Neuronal stem cell (in vitro differentiated cells): ENCODE results near the gene NEK8.

Experiments
- DNase-seq: peaks from one replicate; pipeline ENCODE4 v3.0.0-alpha.2; 2013; ENCODE audit warnings: low spot score
- H2AFZ ChIP-seq: one replicate; pipeline ENCODE4 v1.6.1; 2013; ENCODE audit warnings: mild to moderate bottlenecking, low read length, inconsistent platforms
- H2AK5ac ChIP-seq: 2 replicates; pipeline ENCODE4 v1.6.1; 2013; ENCODE audit warnings: low read depth, mild to moderate bottlenecking, inconsistent platforms, low read length, moderate library complexity, mixed read lengths
- H2BK120ac ChIP-seq: 2 replicates; pipeline ENCODE4 v1.6.1; 2013; ENCODE audit warnings: low read depth, mild to moderate bottlenecking, inconsistent platforms, low read length, moderate library complexity, mixed read lengths
- H2BK12ac ChIP-seq: one replicate; pipeline ENCODE4 v1.6.1; 2013; ENCODE audit warnings: low read length, inconsistent platforms
- H2BK15ac ChIP-seq: 2 replicates; pipeline ENCODE4 v1.6.1; 2013; ENCODE audit warnings: mild to moderate bottlenecking, low read length, inconsistent platforms, mixed read lengths
- H2BK5ac ChIP-seq: one replicate; pipeline ENCODE4 v1.6.1; 2013; ENCODE audit warnings: inconsistent platforms, mild to moderate bottlenecking, low read length, moderate library complexity
- H3K14ac ChIP-seq: one replicate; pipeline ENCODE4 v1.6.1; 2013; ENCODE audit warnings: low read length, inconsistent platforms
- H3K18ac ChIP-seq: 2 replicates; pipeline ENCODE4 v1.6.1; 2013; ENCODE audit warnings: low read length, inconsistent platforms
- H3K23ac ChIP-seq: 2 replicates; pipeline ENCODE4 v1.6.1; 2013; ENCODE audit warnings: low read depth, mild to moderate bottlenecking, mixed read lengths, low read length, inconsistent platforms; ENCODE audit not compliant: poor library complexity
- H3K27ac ChIP-seq: replicated peaks from 3 replicates; pipeline ENCODE4 v1.5.1; 2013; ENCODE audit warnings: low read length, inconsistent platforms
- H3K27me3 ChIP-seq, 3 experiments: 2 replicates each; pipeline ENCODE4 v1.6.1; 2013; ENCODE audit warnings: low read length in 3 of 3, mild to moderate bottlenecking in 2 of 3, inconsistent platforms in 1 of 3, low read depth in 1 of 3, mixed read lengths in 1 of 3, moderate library complexity in 1 of 3; ENCODE audit not compliant: control insufficient read depth in 3 of 3, insufficient read depth in 3 of 3
- H3K36me3 ChIP-seq, 2 donors: replicated peaks in 1 of 2; 2 replicates each; pipeline ENCODE4 v1.6.1; 2013; ENCODE audit warnings: low read length in 2 of 2; ENCODE audit not compliant: control insufficient read depth in 2 of 2, insufficient read depth in 2 of 2
- H3K4ac ChIP-seq: 2 replicates; pipeline ENCODE4 v1.6.1; 2013; ENCODE audit warnings: inconsistent platforms, mild to moderate bottlenecking, low read length, moderate library complexity
- H3K4me1 ChIP-seq, 2 donors: 1 replicate in 1 of 2; 2 replicates in 1 of 2; pipeline ENCODE4 v1.6.1; 2013; ENCODE audit warnings: low read length in 2 of 2, low read depth in 1 of 2; ENCODE audit not compliant: control insufficient read depth in 2 of 2, insufficient read depth in 1 of 2
- H3K4me2 ChIP-seq: one replicate; pipeline ENCODE4 v1.6.1; 2013; ENCODE audit warnings: mild to moderate bottlenecking, low read length, inconsistent platforms; ENCODE audit not compliant: insufficient read depth, poor library complexity, severe bottlenecking
- H3K4me3 ChIP-seq, 2 donors: 2 replicates each; pipeline ENCODE4 v1.5.1; 2013; ENCODE audit warnings: low read length in 2 of 2, mild to moderate bottlenecking in 2 of 2, inconsistent platforms in 1 of 2, moderate library complexity in 1 of 2
- H3K79me1 ChIP-seq: one replicate; pipeline ENCODE4 v1.6.1; 2013; ENCODE audit warnings: low read depth, mild to moderate bottlenecking, inconsistent platforms, low read length, moderate library complexity
- H3K9ac ChIP-seq: one replicate; pipeline ENCODE4 v1.6.1; 2013; ENCODE audit warnings: mild to moderate bottlenecking, low read depth, low read length, inconsistent platforms; ENCODE audit not compliant: poor library complexity
- H3K9me3 ChIP-seq, 2 donors: replicated peaks in 1 of 2; 2 replicates each; pipeline versions ENCODE3 to v1.6.1; 2013; ENCODE audit warnings: low read length in 2 of 2, mild to moderate bottlenecking in 2 of 2, inconsistent platforms in 1 of 2, low read depth in 1 of 2, mixed read lengths in 1 of 2, moderate library complexity in 1 of 2; ENCODE audit not compliant: control insufficient read depth in 2 of 2, insufficient read depth in 1 of 2
- H4K8ac ChIP-seq: one replicate; pipeline ENCODE4 v1.6.1; 2013; ENCODE audit warnings: low read depth, mild to moderate bottlenecking, inconsistent platforms, low read length, moderate library complexity
- H4K91ac ChIP-seq: one replicate; pipeline ENCODE4 v1.6.1; 2013; ENCODE audit warnings: low read length, low read depth, mild to moderate bottlenecking, inconsistent platforms; ENCODE audit not compliant: poor library complexity
- WGBS, 2 donors: extraction: QIAGEN DNeasy Blood & Tissue Kit; methylation state at CpG; one replicate each; pipeline ENCODE4 v1.1.7; 2013; ENCODE audit warnings: missing lambda C conversion rate in 2 of 2, mixed read lengths in 1 of 2; ENCODE audit not compliant: insufficient read length in 2 of 2, insufficient replicate concordance in 1 of 2; ENCODE audit errors: extremely low coverage in 2 of 2; 5-methylcytosine and 5-hydroxymethylcytosine counted together

Gene NEK8

GRCh38 chr17:28686296-28686695 is 42.3 kb upstream of the NEK8 start:
- peaks cover 73 to 100% of the 10 kb centered on the region in 2 donors for H3K36me3 ChIP-seq
- no peak overlapping the region for H2BK120ac ChIP-seq
- H3K4me2 ChIP-seq: no peak overlapping the region
- no peak overlapping the region for H3K4ac ChIP-seq
- H4K91ac ChIP-seq: no peak overlapping the region
- peaks cover 2% of the 10 kb centered on the region for H3K79me1 ChIP-seq
- H2BK5ac ChIP-seq: no peak overlapping the region
- no peak overlapping the region for H2AFZ ChIP-seq
- H3K4me3 ChIP-seq: no peak overlapping the region
- H3K9me3 ChIP-seq: no peaks in the 10 kb centered on the region
- H2BK12ac ChIP-seq: no peak overlapping the region
- no peak overlapping the region for H3K9ac ChIP-seq
- no peak overlapping the region for H3K18ac ChIP-seq
- no CpG with 5 or more reads among the region's 4 CpGs for WGBS, 2 donors
- H4K8ac ChIP-seq: no peak overlapping the region
- H3K14ac ChIP-seq: no peak overlapping the region
- H2AK5ac ChIP-seq: no peak overlapping the region
- H3K27ac ChIP-seq: no peak overlapping the region
- no peak overlapping the region for H3K23ac ChIP-seq
- no peaks in the 10 kb centered on the region for H3K4me1 ChIP-seq
- no peaks in the 10 kb centered on the region for H3K27me3 ChIP-seq
- no peak for DNase-seq
- H2BK15ac ChIP-seq: no peak overlapping the region

- no peak overlapping the region for H4K8ac ChIP-seq
These were observed 40.1 kb upstream of the NEK8 start for GRCh38 chr17:28688481-28688880.

GRCh38 chr17:28689011-28689410 is 39.6 kb upstream of the NEK8 start:
- no peak overlapping the region for H2AK5ac ChIP-seq
- H4K91ac ChIP-seq: no peak overlapping the region
- no peak overlapping the region for H3K9ac ChIP-seq
- H2AFZ ChIP-seq: no peak overlapping the region
- H3K18ac ChIP-seq: no peak overlapping the region
- H3K36me3 ChIP-seq: peaks cover 59 to 95% of the 10 kb centered on the region in 2 donors
- no peak overlapping the region for H3K4ac ChIP-seq
- no peak overlapping the region for H2BK15ac ChIP-seq
- no peak overlapping the region for H2BK120ac ChIP-seq
- no peak overlapping the region for H4K8ac ChIP-seq
- no peak overlapping the region for H3K14ac ChIP-seq
- no peak overlapping the region for H2BK12ac ChIP-seq
- WGBS, 2 donors: no CpG with 5 or more reads among the region's 3 CpGs
- DNase-seq: no peak
- H3K27ac ChIP-seq: no peak overlapping the region
- no peak overlapping the region for H3K4me3 ChIP-seq
- no peak overlapping the region for H3K4me2 ChIP-seq
- no peaks in the 10 kb centered on the region for H3K4me1 ChIP-seq
- H3K79me1 ChIP-seq: no peaks in the 10 kb centered on the region
- H3K9me3 ChIP-seq: no peaks in the 10 kb centered on the region
- no peak overlapping the region for H2BK5ac ChIP-seq
- no peaks in the 10 kb centered on the region for H3K27me3 ChIP-seq
- H3K23ac ChIP-seq: no peak overlapping the region

More at GRCh38 chr17:28688481-28688880, 40.1 kb upstream of the NEK8 start:
- Histone ChIP-seq H2BK15ac (no peak overlapping the region), H3K4ac (no peak overlapping the region), H2AK5ac (no peak overlapping the region), H3K23ac (no peak overlapping the region), H3K4me1 (no peaks in the 10 kb centered on the region), H3K9me3 (no peaks in the 10 kb centered on the region), H3K18ac (no peak overlapping the region), H3K36me3 (peaks cover 56 to 95% of the 10 kb centered on the region in 2 donors), H2BK120ac (no peak overlapping the region), H3K27ac (no peak overlapping the region), H3K9ac (no peak overlapping the region), H3K4me3 (no peak overlapping the region), H2AFZ (no peak overlapping the region), H2BK5ac (no peak overlapping the region), H4K91ac (no peak overlapping the region), H3K14ac (no peak overlapping the region), H3K27me3 (no peaks in the 10 kb centered on the region), H2BK12ac (no peak overlapping the region), H3K4me2 (no peak overlapping the region), H3K79me1 (no peaks in the 10 kb centered on the region)
- DNase-seq: no peak
- 100% methylated on average over 1 of the region's 4 CpGs for WGBS, 2 donors

- Histone ChIP-seq H2BK120ac (no peak overlapping the region), H3K4ac (no peak overlapping the region), H3K14ac (no peak overlapping the region), H3K9me3 (no peaks in the 10 kb centered on the region), H4K91ac (no peak overlapping the region), H3K23ac (no peak overlapping the region), H2AFZ (no peak overlapping the region), H2BK5ac (no peak overlapping the region), H3K36me3 (peaks cover 61 to 95% of the 10 kb centered on the region in 2 donors), H3K4me3 (no peak overlapping the region), H4K8ac (no peak overlapping the region), H3K18ac (no peak overlapping the region), H2BK12ac (no peak overlapping the region), H2AK5ac (no peak overlapping the region), H3K9ac (no peak overlapping the region), H3K27ac (no peak overlapping the region), H3K79me1 (no peaks in the 10 kb centered on the region), H2BK15ac (no peak overlapping the region), H3K27me3 (no peaks in the 10 kb centered on the region), H3K4me1 (no peaks in the 10 kb centered on the region), H3K4me2 (no peak overlapping the region)
- DNase-seq: no peak
- WGBS, 2 donors: no CpG with 5 or more reads among the region's 1 CpG
These were observed 34.7 kb upstream of the NEK8 start for GRCh38 chr17:28693869-28694268.
